GM19328 (cell line): ENCODE results near the gene ZIC4.

Experiments used
- ATAC-seq: cut with Tn5 transposase; IDR thresholded peaks from one replicate; pipeline ENCODE4 v1.9.1; 2021; ENCODE audit warnings: mild to moderate bottlenecking, moderate library complexity; ENCODE audit not compliant: unreplicated experiment

ZIC4 gene

DNA sequence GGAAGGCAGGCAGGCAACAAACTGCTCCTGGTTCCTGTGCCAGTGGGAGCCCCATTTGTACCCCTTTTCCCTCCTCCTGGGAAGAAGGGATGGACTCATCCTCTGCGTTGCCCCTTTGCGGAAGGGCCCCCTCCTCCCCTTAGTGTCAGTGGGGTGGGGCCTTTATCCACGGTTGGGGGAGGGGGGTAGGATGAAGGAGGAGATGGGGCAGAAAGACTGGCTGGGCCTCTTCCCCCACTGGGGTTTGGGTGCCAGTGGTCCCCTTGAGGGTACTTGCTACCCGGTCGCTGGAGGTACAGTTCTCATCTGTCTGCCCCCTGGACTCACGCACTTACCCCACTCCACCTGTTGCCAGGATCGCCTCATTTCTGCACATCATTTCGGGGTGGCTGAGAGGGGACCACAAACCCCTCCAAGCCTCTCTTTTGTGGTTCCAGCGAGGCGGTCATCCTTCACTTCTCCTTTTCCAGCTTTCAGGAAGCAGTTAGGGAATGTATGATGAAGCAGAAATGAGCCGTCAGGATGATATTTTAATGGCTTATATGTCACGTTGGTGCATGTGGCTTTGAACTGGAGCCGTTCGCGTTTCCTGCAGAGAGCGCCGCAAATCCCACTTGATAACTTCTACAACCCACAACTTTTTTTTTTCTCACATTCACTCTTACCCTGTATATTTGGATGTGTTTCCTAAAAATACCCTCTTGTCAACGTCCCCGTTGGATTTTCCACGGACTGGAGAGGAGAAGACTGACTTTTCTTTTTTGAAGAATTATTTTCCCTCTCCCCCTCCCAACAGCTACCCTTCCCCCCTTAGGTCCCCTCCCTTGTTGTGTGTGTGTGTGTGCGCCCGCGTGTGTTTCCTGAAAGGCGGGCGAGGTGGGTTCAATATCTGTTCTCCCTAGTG, at the start of gene ZIC4:
Gene ZIC4, minus strand, starts transcription at position 516 of the 904 bp plus-strand sequence. CDS start 3,746 bp downstream, outside the sequence.
- no peak for ATAC-seq

- no peak for ATAC-seq
These were observed 43.3 kb upstream of the ZIC4 start for GRCh38 chr3:147449669-147450068.

DNA sequence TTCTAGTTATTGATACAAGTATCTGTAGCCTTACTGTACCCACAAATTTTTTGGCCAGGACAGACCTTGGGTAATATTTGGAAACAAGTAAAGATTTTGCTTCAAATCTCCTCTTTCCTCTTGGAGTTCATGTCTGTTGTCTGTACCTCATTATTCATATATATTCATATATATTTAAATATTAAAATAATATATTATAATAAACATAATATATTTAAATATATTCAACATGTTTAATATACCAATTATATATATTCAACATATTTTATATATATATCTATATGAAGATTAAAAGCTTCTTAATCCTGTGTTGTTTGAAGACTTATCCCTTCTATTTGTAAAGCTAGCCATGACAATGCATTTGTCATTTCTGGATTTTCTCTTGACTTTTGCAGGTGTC, 40.9 kb upstream of the ZIC4 start:
- ATAC-seq: no peak

DNA sequence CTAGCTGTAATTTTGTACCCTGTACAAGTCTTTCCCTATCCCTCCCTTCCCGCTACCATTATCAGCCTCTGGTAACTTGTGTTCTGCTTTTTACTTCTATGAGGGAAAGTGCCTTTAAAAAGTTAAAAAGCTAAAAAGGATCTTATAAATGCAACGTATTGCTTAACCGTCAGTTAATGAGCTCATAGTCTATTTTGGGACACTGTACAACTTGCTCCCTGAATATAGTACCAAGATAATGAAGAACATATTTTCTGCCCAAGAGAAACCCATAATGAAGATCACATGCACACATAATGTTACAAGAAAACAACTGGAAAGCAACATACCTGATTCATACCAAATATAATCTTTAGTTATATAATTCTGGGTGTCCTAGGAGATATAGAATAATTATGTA, 25.4 kb upstream of the ZIC4 start:
- no peak for ATAC-seq

GRCh38 chr3:147428754-147429153, 22.4 kb upstream of the ZIC4 start:
- ATAC-seq: no peak

GRCh38 chr3:147428326-147428725, 22.0 kb upstream of the ZIC4 start:
- no peak for ATAC-seq

- ATAC-seq: no peak
These were observed 21.4 kb upstream of the ZIC4 start for GRCh38 chr3:147427746-147428145.

GRCh38 chr3:147426931-147427330, 20.6 kb upstream of the ZIC4 start:
- ATAC-seq: no peak

DNA sequence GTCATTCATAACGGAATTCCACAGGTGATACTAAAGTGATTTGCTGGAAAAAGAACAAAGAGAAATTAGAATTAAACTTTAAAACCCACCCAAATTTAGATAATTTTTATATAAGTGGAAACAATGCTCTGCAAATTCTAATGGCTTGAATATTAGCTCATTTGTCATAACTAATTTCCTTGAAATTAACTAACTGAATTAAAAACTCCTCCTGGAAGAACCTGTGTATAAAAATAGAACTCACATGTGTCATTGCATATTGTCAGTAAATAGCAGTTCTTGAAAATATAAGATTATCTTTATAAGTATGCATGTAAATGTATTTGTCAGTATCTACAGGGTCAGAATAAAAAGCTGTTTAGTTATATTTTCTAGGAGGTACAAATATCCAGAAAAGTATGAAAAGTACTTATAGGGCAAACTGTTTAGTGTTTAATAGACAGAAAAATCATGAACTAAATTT, 19.1 kb upstream of the ZIC4 start:
- ATAC-seq: no peak

DNA sequence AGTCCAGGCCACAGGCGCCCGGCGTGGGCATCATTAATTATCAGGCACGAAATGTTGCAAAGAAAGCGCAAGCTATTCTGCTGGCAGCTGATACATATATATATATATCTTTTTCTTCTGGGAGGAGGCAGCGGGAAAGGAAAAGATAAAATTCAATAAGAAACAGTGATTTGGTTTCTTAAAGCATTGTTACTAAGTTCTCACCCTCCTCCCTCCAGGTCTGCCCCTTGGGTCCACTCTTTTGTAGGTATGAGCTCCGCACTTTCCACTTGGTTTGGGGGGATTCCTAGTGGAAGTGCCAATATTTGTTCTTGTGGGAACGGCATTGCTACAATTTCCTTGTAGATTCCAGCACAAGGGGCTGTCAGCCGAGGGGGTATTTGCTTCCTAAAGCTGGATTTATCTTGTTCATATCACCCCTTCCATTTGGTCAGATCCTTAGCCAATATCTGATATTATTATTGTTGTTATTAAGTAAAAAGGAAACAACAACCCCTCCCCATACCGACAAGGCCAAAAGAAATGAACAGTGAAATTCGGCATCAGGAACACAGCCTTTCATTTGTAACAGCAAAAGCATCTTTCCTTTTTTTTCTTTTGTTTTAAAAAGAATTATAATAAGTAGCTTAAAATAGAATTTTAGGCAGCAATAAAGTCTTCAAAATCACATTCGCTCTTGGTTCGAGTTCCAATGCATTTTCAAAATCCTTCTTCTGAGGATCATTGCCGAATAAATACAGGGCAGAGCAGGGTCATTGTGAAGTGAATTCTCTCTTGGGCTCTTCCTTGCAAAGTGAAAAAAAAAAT, 18.4 kb upstream of the ZIC4 start:
- ATAC-seq: no peak

DNA sequence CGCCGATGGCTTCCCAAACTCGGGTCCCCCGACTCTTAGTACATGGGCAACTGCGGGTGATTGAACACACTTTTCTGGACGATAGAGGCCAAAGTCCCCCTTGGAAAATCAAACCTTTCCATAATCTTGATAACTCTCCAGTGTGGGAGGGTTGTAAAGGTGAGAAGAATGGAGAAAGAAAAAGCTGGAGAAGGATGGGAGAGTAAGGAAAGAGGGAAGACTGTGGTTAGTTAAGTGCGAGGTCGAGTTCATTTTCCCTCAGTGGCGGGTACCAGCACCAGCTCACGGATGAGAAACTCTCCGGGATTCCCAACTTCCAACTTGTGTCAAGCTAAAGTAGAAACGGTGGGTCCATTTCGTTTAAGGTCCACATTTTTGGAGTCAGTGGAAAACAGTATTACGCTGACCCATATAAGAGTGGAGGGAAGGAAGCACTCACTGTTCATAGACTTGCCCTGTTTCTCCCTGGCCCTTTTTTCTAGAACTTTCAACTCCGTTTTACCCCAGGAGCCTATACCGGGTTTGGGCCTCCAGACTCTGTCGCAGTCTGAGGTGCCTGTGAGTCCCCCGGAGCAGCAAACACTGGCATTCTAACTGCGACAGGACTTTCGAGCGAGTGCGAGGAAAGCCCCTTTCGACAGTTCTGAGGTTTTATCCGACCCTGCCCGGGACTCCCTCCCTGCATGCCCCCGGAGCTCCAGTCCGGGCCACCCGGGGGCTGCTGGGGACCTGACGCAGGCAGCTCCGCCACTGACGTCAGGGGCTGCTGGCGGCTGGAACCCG, 17.6 kb upstream of the ZIC4 start:
- ATAC-seq: no peak

GRCh38 chr3:147423537-147423797, 17.1 kb upstream of the ZIC4 start:
- ATAC-seq: no peak

DNA sequence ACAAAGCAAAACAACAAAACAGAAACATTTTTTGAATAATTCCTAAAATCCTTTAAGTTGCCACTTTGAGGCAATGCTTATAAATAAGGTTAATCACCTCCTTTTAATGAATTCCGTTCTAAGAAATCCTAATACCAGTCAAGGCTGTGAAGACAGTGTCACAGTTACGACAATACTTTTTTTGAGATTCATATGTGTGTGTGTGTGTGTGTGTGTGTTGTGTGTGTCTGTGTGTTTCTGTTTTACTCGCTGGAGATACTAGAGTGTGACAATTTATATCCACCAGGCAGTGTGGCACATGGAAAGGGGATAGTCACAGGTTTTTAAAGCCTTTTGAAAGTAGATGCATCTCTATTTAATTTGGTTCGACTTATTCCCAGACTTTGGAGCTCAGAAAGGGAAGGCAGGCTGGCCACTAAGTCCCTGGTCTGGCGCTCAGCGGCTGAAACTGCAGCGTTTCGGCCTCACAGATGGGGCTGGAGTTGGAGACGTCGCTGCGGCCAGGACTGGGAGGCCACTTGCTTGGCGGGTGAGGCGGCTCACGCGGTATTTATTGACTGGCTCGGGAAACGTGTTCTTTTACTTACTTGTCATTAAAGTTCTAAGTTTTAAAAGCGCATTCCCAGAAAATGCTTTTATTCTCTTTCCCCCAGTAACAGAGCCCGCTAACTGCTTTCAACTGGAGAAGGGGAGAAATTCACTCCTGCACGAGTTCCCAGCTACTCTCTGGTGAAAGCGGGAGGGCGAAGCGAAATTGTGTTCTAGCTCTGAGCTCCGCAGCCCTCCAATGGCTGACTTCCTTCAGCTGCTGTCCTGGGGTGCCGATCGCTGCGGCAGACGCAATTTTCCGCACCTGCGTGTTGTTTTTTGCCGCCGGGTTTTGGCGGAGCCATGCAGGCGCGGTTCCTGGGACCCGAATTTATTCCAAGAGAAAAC, 16.5 kb upstream of the ZIC4 start:
- ATAC-seq: no peak

DNA sequence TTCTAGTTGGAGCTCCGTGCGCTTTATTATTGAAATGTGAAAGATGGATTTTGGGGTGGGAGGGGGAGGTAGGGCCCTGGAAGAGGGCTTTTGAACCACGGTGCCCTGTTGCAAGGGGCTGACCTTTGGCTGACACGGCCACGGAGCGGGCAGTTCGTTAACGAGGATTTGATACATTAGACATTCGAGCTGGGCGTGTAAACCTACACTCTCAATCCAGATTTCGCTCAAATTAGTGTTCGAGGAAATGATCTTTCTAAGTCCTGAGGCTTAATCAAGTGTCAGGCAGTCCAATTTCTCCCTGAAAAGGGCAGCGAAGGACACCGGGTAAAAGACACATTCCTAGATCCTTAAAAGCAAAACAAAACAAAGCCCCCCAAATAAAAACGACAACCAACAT, 15.9 kb upstream of the ZIC4 start:
- ATAC-seq: no peak

GRCh38 chr3:147421184-147421912, 15.0 kb upstream of the ZIC4 start:
- no peak for ATAC-seq

- no peak for ATAC-seq
These were observed 14.2 kb upstream of the ZIC4 start for GRCh38 chr3:147420353-147421183.

GRCh38 chr3:147419781-147420224, 13.5 kb upstream of the ZIC4 start:
- ATAC-seq: no peak

DNA sequence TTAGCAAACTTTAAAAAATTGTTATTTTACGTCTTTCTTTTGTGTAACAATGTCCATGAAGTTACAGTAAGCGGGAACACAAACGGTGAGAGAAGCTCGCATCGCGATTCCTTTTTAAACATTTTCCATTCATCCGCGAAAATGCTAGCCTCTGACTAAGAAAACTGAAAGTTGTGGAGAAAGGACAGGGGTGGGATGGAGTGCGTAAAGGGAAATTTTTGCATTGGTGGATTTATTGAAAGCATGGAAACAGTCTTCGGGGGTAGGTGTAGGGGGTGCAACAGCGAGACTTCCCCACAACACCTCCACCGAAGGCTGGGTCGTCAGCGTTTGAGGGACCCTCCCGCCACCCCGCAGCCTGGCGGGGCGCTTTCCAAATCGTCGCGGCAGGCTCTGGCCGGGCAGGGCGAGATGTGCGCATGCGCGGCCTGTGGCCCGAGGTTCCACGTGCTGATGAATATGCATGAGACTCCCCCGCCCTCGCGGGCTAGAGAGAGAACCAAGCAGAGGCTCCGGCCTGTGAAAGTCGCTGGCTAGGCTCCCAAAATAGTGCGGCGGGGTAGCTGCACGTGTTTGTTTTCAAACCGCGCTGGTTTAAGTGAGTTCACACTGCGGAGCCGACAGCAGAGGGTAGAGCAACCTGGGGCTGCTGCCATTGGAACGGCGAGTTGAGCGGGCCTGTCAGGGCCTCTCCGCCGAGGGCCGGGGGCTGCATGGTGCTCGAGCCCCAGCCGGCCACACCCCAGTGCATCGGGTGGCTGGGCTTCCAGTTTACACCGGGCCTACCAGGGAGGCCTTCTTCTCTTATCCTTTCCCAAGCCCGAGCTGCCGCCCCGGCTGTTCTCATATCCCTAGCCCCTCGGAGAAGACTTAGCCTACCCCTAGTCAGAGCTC, 12.7 kb upstream of the ZIC4 start:
- no peak for ATAC-seq
